Neural progenitor cell (in vitro differentiated cells): Measurements from ENCODE around the gene NUP93. TPM values are rescaled to one million over a fixed set of nuclear protein-coding genes. Genes with fewer than 3 reads are reported as not detected.
A peak's percentile ranks its signal among the peaks of the same experiment; 100 is the strongest.

Experiments used
- DNase-seq: peaks from one replicate; pipeline ENCODE4 v3.0.0-alpha.2; 2016; ENCODE audit warnings: low spot score
- H2AFZ ChIP-seq: fragments of 200-600 bp; sonication (generic); replicated peaks from 2 replicates; pipeline ENCODE4 v1.6.1; 2016; ENCODE audit warnings: antibody characterized with exemption
- H3F3A ChIP-seq: fragments of 200-600 bp; sonication (generic); 2 replicates; pipeline ENCODE4 v1.6.1; 2016; ENCODE audit warnings: antibody characterized with exemption, low read depth
- H3K27ac ChIP-seq: fragments of 200-600 bp; sonication (generic); 2 replicates; pipeline ENCODE4 v1.5.1; 2016; ENCODE audit warnings: mild to moderate bottlenecking
- H3K27me3 ChIP-seq: fragments of 200-600 bp; sonication (generic); 2 replicates; pipeline ENCODE4 v1.6.1; 2016; ENCODE audit warnings: mild to moderate bottlenecking, moderate library complexity
- H3K36me3 ChIP-seq: fragments of 200-600 bp; sonication (generic); 2 replicates; pipeline ENCODE4 v1.5.1; 2016
- H3K4me1 ChIP-seq: fragments of 200-600 bp; sonication (generic); 2 replicates; pipeline ENCODE4 v1.6.1; 2016; ENCODE audit warnings: mixed run types
- H3K4me2 ChIP-seq: fragments of 200-600 bp; sonication (generic); 2 replicates; pipeline ENCODE4 v1.6.1; 2016
- H3K4me3 ChIP-seq: fragments of 200-600 bp; sonication (generic); 2 replicates; pipeline ENCODE4 v1.5.1; 2016
- H3K79me2 ChIP-seq: fragments of 200-600 bp; sonication (generic); 2 replicates; pipeline ENCODE4 v1.6.1; 2016; ENCODE audit warnings: low read depth
- H3K9ac ChIP-seq: fragments of 200-600 bp; sonication (generic); 2 replicates; pipeline ENCODE4 v1.6.1; 2016
- H3K9me3 ChIP-seq: fragments of 200-600 bp; sonication (generic); 2 replicates; pipeline ENCODE4 v1.5.1; 2016; ENCODE audit warnings: low read depth
- H4K20me1 ChIP-seq: fragments of 200-600 bp; sonication (generic); 2 replicates; pipeline ENCODE4 v1.6.1; 2016; ENCODE audit warnings: low read depth
- H3K27ac Mint-ChIP-seq: 3 replicates; pipeline ENCODE4 v1.8.0; 2021; ENCODE audit warnings: mixed read lengths
- H3K27me3 Mint-ChIP-seq: 2 replicates; pipeline ENCODE4 v1.8.0; 2022; ENCODE audit warnings: low read depth, mild to moderate bottlenecking, inconsistent platforms, moderate library complexity, mixed read lengths; ENCODE audit not compliant: insufficient read depth
- H3K36me3 Mint-ChIP-seq: 3 replicates; pipeline ENCODE4 v1.8.0; 2021; ENCODE audit warnings: mixed read lengths
- H3K4me1 Mint-ChIP-seq: 3 replicates; pipeline ENCODE4 v1.8.0; 2021; ENCODE audit warnings: mixed read lengths
- H3K4me3 Mint-ChIP-seq: 3 replicates; pipeline ENCODE4 v1.8.0; 2021; ENCODE audit warnings: mild to moderate bottlenecking, moderate library complexity, mixed read lengths
- H3K9me3 Mint-ChIP-seq: 3 replicates; pipeline ENCODE4 v1.8.0; 2020; ENCODE audit warnings: mixed read lengths
- CTCF ChIP-seq: fragments of 200-600 bp; sonication (generic); IDR thresholded peaks from 2 replicates; pipeline ENCODE4 v1.5.1; 2017; ENCODE audit warnings: antibody characterized with exemption, mild to moderate bottlenecking
- EZH2 ChIP-seq: fragments of 200-600 bp; sonication (generic); IDR thresholded peaks from 2 replicates; pipeline ENCODE4 v1.6.1; 2017; ENCODE audit warnings: antibody characterized with exemption, mild to moderate bottlenecking, moderate library complexity
- EZH2phosphoT487 ChIP-seq: fragments of 200-600 bp; sonication (generic); IDR thresholded peaks from 2 replicates; pipeline ENCODE4 v1.6.1; 2017; ENCODE audit warnings: antibody characterized with exemption
- total RNA-seq: library from RNA; depleted of rRNA; stranded (reverse); fragments of >200 nt; gene quantifications from 2 replicates; pipeline ENCODE4 v1.2.3, GENCODE V29; 2015; ENCODE audit warnings: low replicate concordance

NUP93 gene
- total RNA-seq, 1 donor from 2014 or later: 116 TPM

DNA sequence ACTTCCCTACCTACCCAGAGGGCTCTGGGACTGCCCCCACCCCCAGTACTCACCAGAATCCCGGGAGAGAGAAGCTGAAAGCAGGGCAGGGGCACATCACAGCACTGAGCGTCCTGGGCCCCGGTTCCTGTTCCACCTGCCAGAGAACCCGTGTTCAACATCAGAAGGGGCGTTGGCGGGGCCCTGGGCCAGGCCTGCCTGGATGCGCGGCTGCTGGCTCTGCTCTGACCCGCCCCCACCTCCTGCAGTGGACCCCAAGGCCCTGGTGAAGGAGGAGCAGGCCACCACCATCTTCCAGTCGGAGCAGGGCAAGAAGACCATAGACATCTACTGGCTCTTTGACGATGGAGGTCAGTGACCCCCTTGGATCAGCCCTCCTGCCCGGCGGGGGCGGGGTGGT lies 162.8 kb downstream of the NUP93 start:
- H3K4me1 Mint-ChIP-seq: no peaks in the 10 kb centered on the region
- H3K4me3 ChIP-seq: no peak overlapping the region
- H3K4me1 ChIP-seq: no peaks in the 10 kb centered on the region
- H3K9me3 ChIP-seq: no peaks in the 10 kb centered on the region
- no peaks in the 10 kb centered on the region for H3K9me3 Mint-ChIP-seq
- DNase-seq: no peak
- no peak for TF ChIP-seq CTCF
- TF ChIP-seq EZH2: no peak
- TF ChIP-seq EZH2phosphoT487: no peak
- no peaks in the 10 kb centered on the region for H3K79me2 ChIP-seq
- H3K4me2 ChIP-seq: no peak overlapping the region
- no peak overlapping the region for H3K27ac ChIP-seq
- no peak overlapping the region for H3K4me3 Mint-ChIP-seq
- H3K27me3 ChIP-seq: no peaks in the 10 kb centered on the region
- H3K36me3 ChIP-seq: no peaks in the 10 kb centered on the region
- H3K27ac Mint-ChIP-seq: no peak overlapping the region
- no peak overlapping the region for H3K9ac ChIP-seq
- no peaks in the 10 kb centered on the region for H4K20me1 ChIP-seq
- peaks cover 14% of the 10 kb centered on the region for H3K27me3 Mint-ChIP-seq
- no peaks in the 10 kb centered on the region for H3F3A ChIP-seq
- H3K36me3 Mint-ChIP-seq: no peaks in the 10 kb centered on the region
- no peak overlapping the region for H2AFZ ChIP-seq

- Histone ChIP-seq H3K4me3 (no peak overlapping the region), H2AFZ (no peak overlapping the region)
These were observed 164.5 kb downstream of the NUP93 start for GRCh38 chr16:56894331-56894917.

DNA sequence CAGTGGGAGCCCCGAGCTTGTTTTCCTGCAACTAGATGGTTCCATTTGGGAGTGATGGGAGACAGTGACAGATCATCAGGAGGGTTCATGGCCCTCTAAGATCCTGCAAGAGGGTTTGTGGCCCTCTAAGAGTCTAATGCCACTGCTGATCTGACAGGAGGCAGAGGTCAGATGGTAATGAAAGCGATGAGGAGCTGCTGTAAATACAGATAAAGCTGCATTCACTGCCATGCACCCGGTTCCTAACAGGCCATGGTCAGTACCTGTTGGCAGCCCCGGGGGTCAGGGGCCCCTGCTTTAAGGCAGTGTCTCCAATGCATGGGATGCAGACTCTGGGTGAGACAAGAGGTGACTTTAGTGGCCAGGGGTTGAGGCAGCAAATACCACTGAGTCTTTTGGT lies 165.9 kb downstream of the NUP93 start:
- H3F3A ChIP-seq: no peaks in the 10 kb centered on the region
- H3K4me2 ChIP-seq: no peak overlapping the region
- H3K4me1 ChIP-seq: no peaks in the 10 kb centered on the region
- H3K27me3 Mint-ChIP-seq: peaks cover 10% of the 10 kb centered on the region
- no peaks in the 10 kb centered on the region for H3K9me3 ChIP-seq
- H3K27me3 ChIP-seq: no peaks in the 10 kb centered on the region
- H3K9ac ChIP-seq: no peak overlapping the region
- H3K27ac ChIP-seq: no peak overlapping the region
- no peak overlapping the region for H3K27ac Mint-ChIP-seq
- no peaks in the 10 kb centered on the region for H3K36me3 Mint-ChIP-seq
- DNase-seq: no peak
- no peak overlapping the region for H2AFZ ChIP-seq
- H4K20me1 ChIP-seq: no peaks in the 10 kb centered on the region
- no peak overlapping the region for H3K4me3 ChIP-seq
- no peaks in the 10 kb centered on the region for H3K36me3 ChIP-seq
- H3K4me1 Mint-ChIP-seq: no peaks in the 10 kb centered on the region
- H3K4me3 Mint-ChIP-seq: no peak overlapping the region
- H3K79me2 ChIP-seq: no peaks in the 10 kb centered on the region
- TF ChIP-seq CTCF: no peak
- no peak for TF ChIP-seq EZH2phosphoT487
- no peak for TF ChIP-seq EZH2
- H3K9me3 Mint-ChIP-seq: no peaks in the 10 kb centered on the region

More at GRCh38 chr16:56894331-56894917, 164.5 kb downstream of the NUP93 start:
- H3K36me3 ChIP-seq: no peaks in the 10 kb centered on the region
- no peaks in the 10 kb centered on the region for H3F3A ChIP-seq
- Mint-ChIP-seq H3K36me3 (no peaks in the 10 kb centered on the region), H3K4me1 (no peaks in the 10 kb centered on the region), H3K27me3 (peaks cover 10% of the 10 kb centered on the region), H3K4me3 (no peak overlapping the region), H3K27ac (peak overlapping the region; percentile 51), H3K9me3 (no peaks in the 10 kb centered on the region)
- H3K79me2 ChIP-seq: no peaks in the 10 kb centered on the region
- H4K20me1 ChIP-seq: no peaks in the 10 kb centered on the region
- TF ChIP-seq EZH2phosphoT487: no peak
- H3K27ac ChIP-seq: no peak overlapping the region
- H3K9ac ChIP-seq: no peak overlapping the region
- no peaks in the 10 kb centered on the region for H3K9me3 ChIP-seq
- no peak overlapping the region for H3K4me2 ChIP-seq
- no peaks in the 10 kb centered on the region for H3K27me3 ChIP-seq
- DNase-seq: no peak
- H3K4me1 ChIP-seq: no peaks in the 10 kb centered on the region

DNA sequence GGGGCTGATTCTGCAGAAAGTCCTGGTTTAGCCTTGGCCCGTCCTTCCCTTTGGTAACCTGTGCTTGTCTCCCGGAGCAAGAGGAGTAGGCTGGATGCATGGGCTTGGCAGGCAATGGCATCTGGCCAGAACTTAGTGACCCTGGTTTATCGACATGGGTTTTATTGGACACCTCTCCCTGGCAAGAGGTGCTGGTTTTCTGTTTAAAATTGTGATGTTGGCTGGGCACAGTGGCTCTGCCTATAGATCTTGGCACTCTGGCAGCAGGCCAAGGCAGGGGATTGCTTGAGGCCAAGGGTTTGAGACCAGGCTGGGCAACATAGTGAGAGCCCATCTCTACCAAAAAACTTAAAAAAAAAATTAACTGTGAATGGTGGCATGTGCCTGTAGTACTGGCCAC lies 166.3 kb downstream of the NUP93 start:
- DNase-seq: no peak
- Histone ChIP-seq H2AFZ (no peak overlapping the region), H3K9ac (no peak overlapping the region), H3K36me3 (no peaks in the 10 kb centered on the region), H3K9me3 (no peaks in the 10 kb centered on the region), H3K27ac (no peak overlapping the region), H3K27me3 (no peaks in the 10 kb centered on the region), H4K20me1 (no peaks in the 10 kb centered on the region), H3F3A (no peaks in the 10 kb centered on the region), H3K79me2 (no peaks in the 10 kb centered on the region), H3K4me2 (no peak overlapping the region), H3K4me1 (no peaks in the 10 kb centered on the region), H3K4me3 (no peak overlapping the region)
- Mint-ChIP-seq H3K9me3 (no peaks in the 10 kb centered on the region), H3K27me3 (peaks cover 10% of the 10 kb centered on the region), H3K27ac (no peak overlapping the region), H3K4me1 (no peaks in the 10 kb centered on the region), H3K4me3 (no peak overlapping the region), H3K36me3 (no peaks in the 10 kb centered on the region)
- TF ChIP-seq EZH2: no peak
- TF ChIP-seq CTCF: no peak
- no peak for TF ChIP-seq EZH2phosphoT487
